Ascending aorta (tissue), 2 donors: ENCODE measurements around the gene HDAC8. TPM values are rescaled to one million over a fixed set of nuclear protein-coding genes. Genes with fewer than 3 reads are reported as not detected.

Source experiments
- DNase-seq, 2 donors: peaks; one replicate each; pipeline ENCODE4 v3.0.0-alpha.2; 2019; ENCODE audit warnings: low spot score in 2 of 2
- H3K27ac ChIP-seq, 2 donors: fragments of 200-600 bp; sonication (generic); one replicate each; pipeline ENCODE4 v1.5.1; 2016 to 2017; ENCODE audit warnings: mild to moderate bottlenecking in 1 of 2
- H3K27me3 ChIP-seq: fragments of 200-600 bp; sonication (generic); one replicate; pipeline ENCODE4 v1.5.1; 2017
- H3K36me3 ChIP-seq, 2 donors: fragments of 200-600 bp; sonication (generic); one replicate each; pipeline ENCODE4 v1.5.1; 2016
- H3K4me1 ChIP-seq, 2 donors: fragments of 200-600 bp; sonication (generic); one replicate each; pipeline ENCODE4 v1.5.1; 2016 to 2017; ENCODE audit warnings: mild to moderate bottlenecking in 1 of 2
- H3K4me3 ChIP-seq, 2 donors: fragments of 200-600 bp; sonication (generic); one replicate each; pipeline ENCODE4 v1.5.1; 2016 to 2017; ENCODE audit warnings: mild to moderate bottlenecking in 1 of 2
- H3K9me3 ChIP-seq, 2 donors: fragments of 200-600 bp; sonication (generic); one replicate each; pipeline ENCODE4 v1.5.1; 2016
- intact Hi-C: fragments of 100-400 bp; cut with DNase I; formaldehyde crosslinking; loops from one replicate; pipeline ENCODE4 v1.15.1; 2023
- total RNA-seq: library from RNA; depleted of rRNA; stranded (reverse); fragments of >200 nt; gene quantifications from one replicate; pipeline ENCODE4 v1.1.0, GENCODE V29; 2016
- TF ChIP-seq, protein P1 (sequence below), 3 experiments: fragments of 200-600 bp in 2 of 3; fragments of 450-650 bp in 1 of 3; sonication (generic) in 2 of 3; IDR thresholded peaks; one replicate each; pipeline ENCODE4 v1.5.1; 2016 to 2019; ENCODE audit warnings: antibody characterized with exemption in 3 of 3, mild to moderate bottlenecking in 1 of 3, moderate library complexity in 1 of 3

Gene HDAC8
- total RNA-seq, 1 donor from 2014 or later, result 41.1 TPM

DNA sequence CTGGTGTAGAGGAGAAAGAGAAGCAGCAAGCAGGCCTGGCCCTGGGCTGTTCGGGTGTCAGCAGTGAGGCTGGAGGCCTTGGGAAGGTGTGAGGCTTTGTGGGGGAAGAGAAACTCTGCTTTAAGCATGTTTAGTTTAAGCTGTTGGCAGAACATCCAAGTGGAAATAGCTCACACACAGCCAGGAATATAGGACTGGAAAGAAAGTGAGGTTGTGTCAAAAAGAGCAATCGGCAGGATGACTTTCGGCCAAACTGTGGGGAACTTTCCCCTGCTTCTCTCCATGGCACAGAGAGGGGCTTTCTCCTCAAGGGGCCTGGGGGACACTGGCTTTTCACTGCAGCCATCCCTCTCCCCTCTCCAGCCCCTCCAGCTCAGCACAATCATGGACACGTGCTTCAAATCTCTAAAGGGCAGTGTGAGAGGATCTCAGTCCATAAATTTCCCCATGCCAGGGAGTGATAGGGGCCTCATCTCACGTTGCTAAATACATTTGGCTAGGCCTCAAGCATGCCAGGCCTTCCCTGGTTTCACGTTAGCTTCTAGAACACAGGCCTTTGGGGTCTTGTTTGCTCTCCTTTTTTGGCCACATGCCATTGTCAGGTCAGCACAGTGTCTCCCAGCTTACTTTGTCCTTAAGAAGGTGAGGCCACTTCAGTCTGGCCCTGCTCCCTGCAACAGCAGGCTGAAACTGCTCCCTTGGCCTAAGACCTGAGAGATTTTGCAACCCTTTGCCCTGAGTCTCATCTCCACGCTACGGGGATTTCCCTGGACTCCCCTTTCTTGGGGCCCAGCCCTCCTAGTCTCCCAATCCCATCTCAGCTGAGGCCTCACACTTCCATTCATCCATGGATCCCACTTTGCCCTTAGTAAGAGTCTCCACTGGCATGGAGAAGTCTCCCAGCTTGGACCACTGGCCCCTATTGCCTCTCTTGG, 258.7 kb downstream of the HDAC8 start:
- Histone ChIP-seq H3K36me3 (no peaks in the 10 kb centered on the region), H3K4me1 (peaks cover 0 to 2% of the 10 kb centered on the region in 2 donors), H3K27ac (no peak overlapping the region), H3K4me3 (no peak overlapping the region), H3K9me3 (no peaks in the 10 kb centered on the region), H3K27me3 (peaks cover 10% of the 10 kb centered on the region)
- DNase-seq, result no peak
- TF ChIP-seq, protein P1, sequence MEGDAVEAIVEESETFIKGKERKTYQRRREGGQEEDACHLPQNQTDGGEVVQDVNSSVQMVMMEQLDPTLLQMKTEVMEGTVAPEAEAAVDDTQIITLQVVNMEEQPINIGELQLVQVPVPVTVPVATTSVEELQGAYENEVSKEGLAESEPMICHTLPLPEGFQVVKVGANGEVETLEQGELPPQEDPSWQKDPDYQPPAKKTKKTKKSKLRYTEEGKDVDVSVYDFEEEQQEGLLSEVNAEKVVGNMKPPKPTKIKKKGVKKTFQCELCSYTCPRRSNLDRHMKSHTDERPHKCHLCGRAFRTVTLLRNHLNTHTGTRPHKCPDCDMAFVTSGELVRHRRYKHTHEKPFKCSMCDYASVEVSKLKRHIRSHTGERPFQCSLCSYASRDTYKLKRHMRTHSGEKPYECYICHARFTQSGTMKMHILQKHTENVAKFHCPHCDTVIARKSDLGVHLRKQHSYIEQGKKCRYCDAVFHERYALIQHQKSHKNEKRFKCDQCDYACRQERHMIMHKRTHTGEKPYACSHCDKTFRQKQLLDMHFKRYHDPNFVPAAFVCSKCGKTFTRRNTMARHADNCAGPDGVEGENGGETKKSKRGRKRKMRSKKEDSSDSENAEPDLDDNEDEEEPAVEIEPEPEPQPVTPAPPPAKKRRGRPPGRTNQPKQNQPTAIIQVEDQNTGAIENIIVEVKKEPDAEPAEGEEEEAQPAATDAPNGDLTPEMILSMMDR (IDR thresholded peaks at IDR 0.05), result no peak
- intact Hi-C loops, result no loop called here

DNA sequence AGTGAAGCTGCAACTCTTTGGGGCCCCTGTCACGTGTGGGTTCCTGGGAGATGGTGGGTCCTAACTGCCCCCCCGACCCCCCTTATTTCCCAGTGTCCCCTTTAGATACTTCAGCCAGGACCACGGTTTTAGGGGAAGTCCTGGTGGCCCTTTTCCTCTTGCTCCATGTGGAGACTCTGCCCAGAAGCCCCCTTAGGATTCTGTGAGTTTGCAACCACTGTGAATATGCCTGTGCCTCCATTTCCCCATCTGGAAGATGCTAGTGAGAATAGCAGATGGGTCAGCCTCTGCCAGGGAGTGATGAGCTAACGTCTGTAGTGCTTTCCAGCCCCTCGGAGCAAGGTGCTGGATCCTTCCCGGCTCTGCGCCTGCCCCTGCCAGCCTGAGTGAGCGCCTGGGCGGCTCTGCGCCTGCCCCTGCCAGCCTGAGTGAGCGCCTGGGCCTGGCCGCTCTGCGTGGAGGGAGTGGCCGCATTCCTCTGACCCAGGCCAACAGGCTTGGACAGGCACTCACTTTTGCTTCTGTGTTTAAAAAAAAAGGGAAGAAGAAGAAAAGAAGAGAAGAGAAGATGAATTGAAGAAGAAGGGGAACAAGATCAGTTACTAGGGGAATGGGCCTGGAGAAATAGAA, 260.2 kb downstream of the HDAC8 start:
- TF ChIP-seq, protein P1 (IDR thresholded peaks at IDR 0.05), result no peak
- intact Hi-C loops, result no loop called here
- Histone ChIP-seq H3K4me1 (peaks cover 4 to 5% of the 10 kb centered on the region in 2 donors), H3K27me3 (peaks cover 16% of the 10 kb centered on the region), H3K4me3 (no peak overlapping the region), H3K36me3 (no peaks in the 10 kb centered on the region), H3K9me3 (no peaks in the 10 kb centered on the region), H3K27ac (no peak overlapping the region)
- DNase-seq, result no peak

DNA sequence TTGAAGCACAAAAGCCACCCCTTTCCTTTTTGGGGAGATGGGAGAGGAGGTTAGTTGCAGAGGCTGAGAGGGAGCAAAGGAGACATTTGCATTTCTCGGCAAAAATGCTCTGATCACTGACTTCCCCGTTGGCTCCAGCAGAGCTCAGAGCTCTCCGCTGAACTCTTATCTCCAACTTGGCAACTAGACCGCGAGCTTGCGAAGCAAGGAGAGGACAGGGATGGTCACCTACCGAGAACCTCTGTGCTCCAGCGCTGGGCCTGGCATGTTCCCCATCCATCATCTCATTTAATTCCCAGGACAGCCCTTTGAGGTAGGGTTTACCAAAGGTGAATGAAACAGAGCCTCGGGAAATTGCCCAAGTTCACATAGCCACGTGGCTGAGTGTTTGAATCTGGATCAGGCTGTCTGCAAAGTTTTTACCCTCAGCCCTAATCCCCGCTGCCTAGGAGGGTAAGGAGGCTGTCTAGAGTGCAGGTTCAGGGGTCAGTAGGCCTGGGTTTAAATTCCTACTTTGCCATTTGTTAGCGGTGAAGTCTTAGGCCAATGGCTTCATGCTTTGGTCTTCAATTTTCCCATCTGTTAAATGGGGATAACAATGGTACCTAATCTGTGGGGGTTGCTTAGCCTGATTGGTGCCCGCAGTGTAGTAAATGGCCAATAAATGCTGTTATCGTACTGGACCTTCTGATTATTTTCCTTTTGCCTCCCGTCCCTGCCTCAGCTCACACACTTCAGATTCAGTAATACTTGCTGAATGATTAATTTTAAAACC, 263.2 kb downstream of the HDAC8 start:
- Histone ChIP-seq H3K4me3 (peak overlapping the region; percentile 18 to 79), H3K27ac (no peak overlapping the region), H3K4me1 (peaks cover 11 to 12% of the 10 kb centered on the region in 2 donors), H3K9me3 (no peaks in the 10 kb centered on the region), H3K36me3 (no peaks in the 10 kb centered on the region), H3K27me3 (peaks cover 16% of the 10 kb centered on the region)
- TF ChIP-seq, protein P1 (IDR thresholded peaks at IDR 0.05), result no peak
- intact Hi-C loops, result loop anchor here (10.0 kb wide), 1 partner anchor 295 kb away; no protein-coding TSS in a partner anchor
- no peak for DNase-seq

DNA sequence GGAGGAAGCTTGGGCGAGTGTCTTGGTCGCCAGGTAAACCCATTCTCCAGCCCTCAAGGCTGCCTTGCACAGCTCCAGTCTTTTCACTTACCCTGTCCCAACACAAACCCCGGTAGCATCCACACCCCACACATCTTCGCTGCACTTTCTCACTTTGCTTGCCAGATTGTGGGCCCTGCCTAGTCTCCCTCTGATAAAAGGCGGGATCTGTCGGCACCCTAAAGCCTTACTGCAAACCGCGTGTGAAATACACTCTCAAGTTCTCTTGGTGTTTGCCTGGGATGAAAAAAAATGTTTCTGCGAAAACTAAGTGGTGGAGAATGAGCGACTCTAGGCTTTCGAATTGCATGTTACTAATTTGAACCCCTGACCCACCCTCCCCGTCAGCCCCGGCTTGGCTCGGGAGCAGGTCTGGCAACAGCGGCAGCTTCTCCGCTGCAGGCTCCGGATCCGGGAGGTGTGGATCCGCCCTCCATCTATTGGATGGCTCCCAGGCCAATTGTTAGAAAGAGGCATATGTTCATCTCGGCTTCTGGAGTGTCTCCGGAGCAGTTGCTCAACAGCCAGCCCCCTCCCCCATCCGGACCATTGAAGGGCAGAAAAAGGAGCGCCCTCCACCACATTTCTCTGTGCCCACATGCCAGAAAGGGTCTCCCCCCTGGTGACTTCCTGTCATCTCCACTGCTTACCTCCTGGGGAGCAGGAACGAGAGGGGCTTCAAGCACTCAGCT, 263.9 kb downstream of the HDAC8 start:
- TF ChIP-seq, protein P1 (IDR thresholded peaks at IDR 0.05), result no peak
- H3K4me3 ChIP-seq, result peak overlapping the region; percentile 18 to 79
- no peak overlapping the region for H3K27ac ChIP-seq
- intact Hi-C loops, result loop anchor here (10.0 kb wide), 1 partner anchor 294 kb away; no protein-coding TSS in a partner anchor
- H3K27me3 ChIP-seq, result peaks cover 16% of the 10 kb centered on the region
- H3K4me1 ChIP-seq, result peaks cover 11 to 12% of the 10 kb centered on the region in 2 donors
- no peaks in the 10 kb centered on the region for H3K36me3 ChIP-seq
- peak in 1 of 2 donors; percentile 69 for DNase-seq
- no peaks in the 10 kb centered on the region for H3K9me3 ChIP-seq

DNA sequence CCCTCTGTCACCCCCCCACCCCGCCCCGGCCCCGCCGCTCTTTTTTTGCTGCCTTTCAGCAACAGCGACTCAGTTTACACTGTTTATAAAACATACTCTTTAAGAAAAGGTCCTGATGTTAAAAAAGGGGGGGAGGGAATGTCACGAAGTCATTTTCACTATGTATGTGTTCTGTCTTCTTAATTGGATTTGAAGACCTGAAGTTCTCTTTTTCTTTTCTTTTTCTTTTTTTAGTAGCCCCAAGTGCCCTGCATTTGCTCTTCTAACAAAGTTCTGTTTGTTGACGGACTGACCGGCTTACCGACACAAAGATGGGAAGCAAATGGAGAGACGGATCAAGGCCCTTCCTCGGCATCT, 264.5 kb downstream of the HDAC8 start:
- Histone ChIP-seq H3K9me3 (no peaks in the 10 kb centered on the region), H3K36me3 (no peaks in the 10 kb centered on the region), H3K4me3 (peak overlapping the region; percentile 18 to 79), H3K27ac (no peak overlapping the region), H3K4me1 (peaks cover 11 to 12% of the 10 kb centered on the region in 2 donors), H3K27me3 (peaks cover 16% of the 10 kb centered on the region)
- TF ChIP-seq, protein P1 (IDR thresholded peaks at IDR 0.05), result no peak
- no peak for DNase-seq
- intact Hi-C loops, result loop anchor here (10.0 kb wide), 1 partner anchor 293 kb away; no protein-coding TSS in a partner anchor
